Skin epidermis (tissue), 12 donors: Measurements from ENCODE around the gene ITCH.
A peak's percentile ranks its signal among the peaks of the same experiment; 100 is the strongest.
"Not testable (repeated sequence)": the region's sequence is repeated elsewhere in the genome, so short reads cannot be mapped to it uniquely, and the experiment has no call there.

ENCODE experiments used
- H3K27ac ChIP-seq, 21 experiments: fragments of 200-600 bp; sonication (generic) in 11 of 21; one replicate each; pipeline ENCODE4 v1.5.0; 2020; ENCODE audit warnings: mild to moderate bottlenecking in 3 of 21, inconsistent platforms in 2 of 21, moderate library complexity in 2 of 21
- H3K4me3 ChIP-seq, 7 experiments: fragments of 200-600 bp; sonication (generic) in 2 of 7; one replicate each; pipeline ENCODE4 v1.5.0; 2020; ENCODE audit warnings: inconsistent platforms in 2 of 7, mild to moderate bottlenecking in 2 of 7, moderate library complexity in 1 of 7

ITCH gene

GRCh38 chr20:34373445-34373844 is 10.4 kb downstream of the ITCH start:
- Histone ChIP-seq H3K4me3 (no peak overlapping the region), H3K27ac (no peak overlapping the region)

- H3K4me3 ChIP-seq, result no peak overlapping the region
- no peak overlapping the region for H3K27ac ChIP-seq
Observed at GRCh38 chr20:34374209-34374760, 11.2 kb downstream of the ITCH start.

- Histone ChIP-seq H3K27ac (no peak overlapping the region), H3K4me3 (no peak overlapping the region)
Observed at GRCh38 chr20:34375977-34376430, 12.9 kb downstream of the ITCH start.

- Histone ChIP-seq H3K4me3 (no peak overlapping the region), H3K27ac (no peak overlapping the region)
Observed at GRCh38 chr20:34377072-34377847, 14.2 kb downstream of the ITCH start.

- H3K4me3 ChIP-seq, result no peak overlapping the region
Observed at GRCh38 chr20:34382174-34382573, 19.1 kb downstream of the ITCH start.

GRCh38 chr20:34382877-34383455 is 19.9 kb downstream of the ITCH start:
- H3K4me3 ChIP-seq, H3K27ac ChIP-seq: not testable (repeated sequence)

More at GRCh38 chr20:34382174-34382573, 19.1 kb downstream of the ITCH start:
- no peak overlapping the region for H3K27ac ChIP-seq

GRCh38 chr20:34385464-34385863 is 22.4 kb downstream of the ITCH start:
- Histone ChIP-seq H3K27ac (no peak overlapping the region), H3K4me3 (no peak overlapping the region)

GRCh38 chr20:34388000-34388399 is 24.9 kb downstream of the ITCH start:
- Histone ChIP-seq H3K27ac (no peak overlapping the region), H3K4me3 (no peak overlapping the region)

GRCh38 chr20:34388678-34389077 is 25.6 kb downstream of the ITCH start:
- Histone ChIP-seq H3K4me3 (no peak overlapping the region), H3K27ac (no peak overlapping the region)

- no peak overlapping the region for H3K27ac ChIP-seq
Observed at GRCh38 chr20:34389206-34389953, 26.3 kb downstream of the ITCH start.

GRCh38 chr20:34389954-34390555 is 27.0 kb downstream of the ITCH start:
- H3K27ac ChIP-seq, result no peak overlapping the region
- H3K4me3 ChIP-seq, result no peak overlapping the region

More at GRCh38 chr20:34389206-34389953, 26.3 kb downstream of the ITCH start:
- no peak overlapping the region for H3K4me3 ChIP-seq

GRCh38 chr20:34396408-34396807 is 33.3 kb downstream of the ITCH start:
- no peak overlapping the region for H3K27ac ChIP-seq
- no peak overlapping the region for H3K4me3 ChIP-seq

GRCh38 chr20:34397096-34397495 is 34.0 kb downstream of the ITCH start:
- no peak overlapping the region for H3K27ac ChIP-seq
- H3K4me3 ChIP-seq, result no peak overlapping the region

- H3K27ac ChIP-seq, H3K4me3 ChIP-seq: not testable (repeated sequence)
Observed at GRCh38 chr20:34400776-34401175, 37.7 kb downstream of the ITCH start.

- no peak overlapping the region for H3K4me3 ChIP-seq
- no peak overlapping the region for H3K27ac ChIP-seq
Observed at GRCh38 chr20:34401741-34402455, 38.8 kb downstream of the ITCH start.

- H3K4me3 ChIP-seq, result no peak overlapping the region
- H3K27ac ChIP-seq, result no peak overlapping the region
Observed at GRCh38 chr20:34402461-34402860, 39.4 kb downstream of the ITCH start.

GRCh38 chr20:34403063-34403827 is 40.2 kb downstream of the ITCH start:
- H3K4me3 ChIP-seq, result no peak overlapping the region
- H3K27ac ChIP-seq, result peak overlapping the region in 1 of 21 experiments; percentile 7

- Histone ChIP-seq H3K27ac (peak overlapping the region in 1 of 21 experiments; percentile 7), H3K4me3 (no peak overlapping the region)
Observed at GRCh38 chr20:34403908-34404307, 40.8 kb downstream of the ITCH start.

- Histone ChIP-seq H3K4me3 (no peak overlapping the region), H3K27ac (peak overlapping the region in 1 of 21 experiments; percentile 3)
Observed at GRCh38 chr20:34404803-34405202, 41.7 kb downstream of the ITCH start.
